Upper lobe of left lung (tissue), 6 donors: ENCODE data around the gene NOP9. TPM values are rescaled to one million over a fixed set of nuclear protein-coding genes. Genes with fewer than 3 reads are reported as not detected.
"Not testable (repeated sequence)": the region's sequence is repeated elsewhere in the genome, so short reads cannot be mapped to it uniquely, and the experiment has no call there.

Experiments used
- ATAC-seq, 2 donors: fragments of 200-7000 bp; cut with Tn5 transposase; one replicate each; pipeline ENCODE4 v1.9.1; 2022; ENCODE audit warnings: mild to moderate bottlenecking in 2 of 2, moderate library complexity in 2 of 2; ENCODE audit not compliant: low FRiP score in 2 of 2
- DNase-seq, 2 donors: peaks; one replicate each; pipeline ENCODE4 v3.0.0-alpha.2; 2019 to 2020
- H3K27ac ChIP-seq, 4 donors: fragments of 200-600 bp; sonication (generic); one replicate each; pipeline ENCODE4 v1.5.1; 2016 to 2019
- H3K27me3 ChIP-seq, 4 donors: fragments of 200-600 bp; sonication (generic); one replicate each; pipeline ENCODE4 v1.5.1; 2017 to 2019
- H3K36me3 ChIP-seq, 4 donors: fragments of 200-600 bp; sonication (generic); one replicate each; pipeline ENCODE4 v1.5.1; 2016 to 2019
- H3K4me1 ChIP-seq, 4 donors: fragments of 200-600 bp; sonication (generic); one replicate each; pipeline ENCODE4 v1.5.1; 2018 to 2019
- H3K4me3 ChIP-seq, 4 donors: fragments of 200-600 bp; sonication (generic); one replicate each; pipeline ENCODE4 v1.5.1; 2017 to 2019; ENCODE audit warnings: mild to moderate bottlenecking in 2 of 4, moderate library complexity in 1 of 4
- H3K9me3 ChIP-seq, 4 donors: fragments of 200-600 bp; sonication (generic); one replicate each; pipeline ENCODE4 v1.5.1; 2018 to 2019
- CTCF ChIP-seq, 6 experiments: fragments of 450-650 bp in 4 of 6; fragments of 200-600 bp in 2 of 6; sonication (generic) in 2 of 6; IDR thresholded peaks; one replicate each; pipeline ENCODE4 v1.5.1; 2016 to 2019; ENCODE audit warnings: antibody characterized with exemption in 6 of 6
- EP300 ChIP-seq, 4 donors: sonication (generic); formaldehyde crosslinking; IDR thresholded peaks; one replicate each; pipeline ENCODE4 v1.5.1; 2017; ENCODE audit warnings: antibody characterized with exemption in 4 of 4, control low read depth in 2 of 4
- POLR2A ChIP-seq, 4 donors: fragments of 450-650 bp; IDR thresholded peaks; one replicate each; pipeline ENCODE4 v1.5.1; 2016 to 2017; ENCODE audit warnings: antibody characterized with exemption in 4 of 4, mild to moderate bottlenecking in 2 of 4
- POLR2AphosphoS5 ChIP-seq, 2 donors: sonication (generic); formaldehyde crosslinking; IDR thresholded peaks; one replicate each; pipeline ENCODE4 v1.5.1; 2017; ENCODE audit warnings: antibody characterized with exemption in 2 of 2
- WGBS, 2 donors: methylation state at CpG; one replicate each; pipeline ENCODE4 v1.1.5; 2017 to 2018; 5-methylcytosine and 5-hydroxymethylcytosine counted together
- total RNA-seq, 6 donors: library from RNA; depleted of rRNA in 4 of 6; stranded (reverse); fragments of >200 nt in 4 of 6; gene quantifications; one replicate each; pipeline versions ENCODE4 v1.1.0 to v1.2.1, GENCODE V29; 2016 to 2021
- donor health status: DM: no; HTN: no; CAD: no; lungs with moderate emphysema.
- donor health status: DM: no; HTN: yes; CAD: no; lungs with severe emphysema.

NOP9 gene
- total RNA-seq, 6 donors from 2014 or later: 13.3 to 31.4 (median 22.6) TPM

GRCh38 chr14:24325041-24325530, 25.4 kb downstream of the NOP9 start:
- DNase-seq: no peak
- no peak overlapping the region for H3K4me3 ChIP-seq
- H3K27me3 ChIP-seq: no peaks in the 10 kb centered on the region
- H3K27ac ChIP-seq: no peak overlapping the region
- peaks cover 13 to 25% (median 18%) of the 10 kb centered on the region in 4 donors for H3K4me1 ChIP-seq
- no peak for ATAC-seq
- WGBS, 2 donors: 73 to 87% methylated on average over 5 of the region's 5 CpGs
- H3K36me3 ChIP-seq: peaks cover 0 to 22% (median 6%) of the 10 kb centered on the region in 4 donors
- no peaks in the 10 kb centered on the region for H3K9me3 ChIP-seq
- TF ChIP-seq CTCF (IDR thresholded peaks at IDR 0.05) (no peak), EP300 (IDR thresholded peaks at IDR 0.05) (no peak), POLR2AphosphoS5 (IDR thresholded peaks at IDR 0.05) (no peak), POLR2A (IDR thresholded peaks at IDR 0.05) (no peak)

GRCh38 chr14:24325963-24326362, 26.3 kb downstream of the NOP9 start:
- H3K4me1 ChIP-seq: peaks cover 13 to 27% (median 20%) of the 10 kb centered on the region in 4 donors
- no peak for DNase-seq
- H3K27me3 ChIP-seq: no peaks in the 10 kb centered on the region
- H3K4me3 ChIP-seq: no peak overlapping the region
- no peaks in the 10 kb centered on the region for H3K9me3 ChIP-seq
- no peak for ATAC-seq
- peaks cover 0 to 17% (median 6%) of the 10 kb centered on the region in 4 donors for H3K36me3 ChIP-seq
- WGBS, 2 donors: 76 to 91% methylated on average over 7 to 8 of the region's 9 CpGs
- H3K27ac ChIP-seq: no peak overlapping the region
- TF ChIP-seq POLR2AphosphoS5 (IDR thresholded peaks at IDR 0.05): no peak
- TF ChIP-seq CTCF (IDR thresholded peaks at IDR 0.05): no peak
- TF ChIP-seq POLR2A (IDR thresholded peaks at IDR 0.05): no peak
- TF ChIP-seq EP300 (IDR thresholded peaks at IDR 0.05): no peak

- Histone ChIP-seq H3K4me3 (no peak overlapping the region), H3K27ac (peak overlapping the region; percentile 3 to 63 (median 54)), H3K27me3 (no peaks in the 10 kb centered on the region), H3K9me3 (no peaks in the 10 kb centered on the region), H3K36me3 (peaks cover 0 to 13% (median 6%) of the 10 kb centered on the region in 4 donors), H3K4me1 (peaks cover 19 to 32% (median 28%) of the 10 kb centered on the region in 4 donors)
- ATAC-seq (no peak), DNase-seq (no peak)
- TF ChIP-seq POLR2A (IDR thresholded peaks at IDR 0.05) (no peak), POLR2AphosphoS5 (IDR thresholded peaks at IDR 0.05) (peak in 1 of 2 donors; percentile 17)
- WGBS, 2 donors: 64 to 78% methylated on average over 2 of the region's 2 CpGs
Measured at GRCh38 chr14:24327303-24327702, 27.7 kb downstream of the NOP9 start.

- DNase-seq: peak in 1 of 2 donors; percentile 69
Measured at GRCh38 chr14:24327914-24328313, 28.3 kb downstream of the NOP9 start.

GRCh38 chr14:24329073-24329663, 29.5 kb downstream of the NOP9 start:
- peak overlapping the region; percentile 22 to 75 (median 49) for H3K27ac ChIP-seq
- peaks cover 35 to 48% (median 46%) of the 10 kb centered on the region in 4 donors for H3K4me1 ChIP-seq
- peaks cover 0 to under 1% (median 0%) of the 10 kb centered on the region in 4 donors for H3K27me3 ChIP-seq
- ATAC-seq (no peak), DNase-seq (no peak)
- H3K9me3 ChIP-seq: no peaks in the 10 kb centered on the region
- TF ChIP-seq CTCF (IDR thresholded peaks at IDR 0.05) (no peak), EP300 (IDR thresholded peaks at IDR 0.05) (no peak), POLR2AphosphoS5 (IDR thresholded peaks at IDR 0.05) (no peak), POLR2A (IDR thresholded peaks at IDR 0.05) (no peak)
- WGBS, 2 donors: 80 to 85% methylated on average over 12 of the region's 12 CpGs
- H3K4me3 ChIP-seq: no peak overlapping the region
- peaks cover 0 to 9% (median 4%) of the 10 kb centered on the region in 4 donors for H3K36me3 ChIP-seq

More at GRCh38 chr14:24327914-24328313, 28.3 kb downstream of the NOP9 start:
- 5 to 23% methylated on average over 3 to 9 of the region's 9 CpGs for WGBS, 2 donors
- peak; percentile 65 to 77 (median 73) for TF ChIP-seq CTCF (IDR thresholded peaks at IDR 0.05)
- H3K9me3 ChIP-seq, H3K27me3 ChIP-seq, ATAC-seq, H3K4me3 ChIP-seq: not testable (repeated sequence)
- peak overlapping the region in 3 of 4 donors; percentile 46 to 63 (median 62) for H3K27ac ChIP-seq
- peaks cover 25 to 37% (median 34%) of the 10 kb centered on the region in 4 donors for H3K4me1 ChIP-seq
- H3K36me3 ChIP-seq: peaks cover 0 to 13% (median 6%) of the 10 kb centered on the region in 4 donors
